ENCODE results near the gene RIPK3.
A peak's percentile ranks its signal among the peaks of the same experiment; 100 is the strongest.

DNA sequence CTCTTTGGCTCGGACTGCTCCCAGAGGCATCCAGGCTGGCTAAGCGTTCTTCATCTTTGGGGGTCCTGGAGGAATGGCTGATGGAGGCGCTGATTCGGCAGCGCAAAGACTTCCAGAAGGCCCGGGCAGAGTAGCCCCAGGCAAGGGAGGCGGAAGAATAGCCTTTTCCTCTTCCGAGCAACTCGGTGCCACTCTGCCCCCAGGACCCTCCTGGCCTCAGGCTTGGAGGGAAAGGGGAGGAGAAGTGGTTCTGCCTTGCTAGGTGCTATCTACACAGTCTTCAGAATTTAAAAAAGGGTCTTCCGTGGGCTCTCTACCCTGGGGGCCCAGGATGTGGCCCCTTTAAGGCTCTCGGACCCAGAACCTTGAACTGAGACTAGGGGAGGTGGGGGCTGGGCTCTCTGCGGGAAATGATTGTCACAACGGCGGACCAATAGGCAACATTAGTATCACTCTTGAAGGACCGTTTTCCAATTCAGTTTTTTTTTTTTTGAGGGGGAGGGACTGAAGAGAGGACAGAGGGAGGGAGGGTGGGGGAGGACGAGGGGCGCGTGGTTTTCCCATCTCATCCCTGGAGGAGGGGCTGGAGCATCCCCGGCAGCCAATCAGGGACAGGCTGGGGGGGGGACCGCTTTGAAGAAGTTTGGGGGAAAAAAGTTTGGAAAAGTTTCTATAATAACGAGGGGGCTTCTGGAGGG is 27.9 kb upstream of the RIPK3 start, which contains the start of gene NFATC4:
- TF ChIP-seq, protein P1, sequence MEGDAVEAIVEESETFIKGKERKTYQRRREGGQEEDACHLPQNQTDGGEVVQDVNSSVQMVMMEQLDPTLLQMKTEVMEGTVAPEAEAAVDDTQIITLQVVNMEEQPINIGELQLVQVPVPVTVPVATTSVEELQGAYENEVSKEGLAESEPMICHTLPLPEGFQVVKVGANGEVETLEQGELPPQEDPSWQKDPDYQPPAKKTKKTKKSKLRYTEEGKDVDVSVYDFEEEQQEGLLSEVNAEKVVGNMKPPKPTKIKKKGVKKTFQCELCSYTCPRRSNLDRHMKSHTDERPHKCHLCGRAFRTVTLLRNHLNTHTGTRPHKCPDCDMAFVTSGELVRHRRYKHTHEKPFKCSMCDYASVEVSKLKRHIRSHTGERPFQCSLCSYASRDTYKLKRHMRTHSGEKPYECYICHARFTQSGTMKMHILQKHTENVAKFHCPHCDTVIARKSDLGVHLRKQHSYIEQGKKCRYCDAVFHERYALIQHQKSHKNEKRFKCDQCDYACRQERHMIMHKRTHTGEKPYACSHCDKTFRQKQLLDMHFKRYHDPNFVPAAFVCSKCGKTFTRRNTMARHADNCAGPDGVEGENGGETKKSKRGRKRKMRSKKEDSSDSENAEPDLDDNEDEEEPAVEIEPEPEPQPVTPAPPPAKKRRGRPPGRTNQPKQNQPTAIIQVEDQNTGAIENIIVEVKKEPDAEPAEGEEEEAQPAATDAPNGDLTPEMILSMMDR (IDR thresholded peaks at IDR 0.05): peak in 1 of 3 donors; percentile 19
- TF ChIP-seq POLR2A (IDR thresholded peaks at IDR 0.05): no peak

All from ovary (tissue), 3 donors.